HEK293 (cell line): Measurements from ENCODE around the gene TIPRL.
A peak's percentile ranks its signal among the peaks of the same experiment; 100 is the strongest.

Source experiments
- CTCF ChIA-PET: fragments of 350-600 bp; formaldehyde crosslinking; extraction: SDS; loops from one replicate; lab custom pipeline; 2021; ENCODE audit warnings: antibody characterized with exemption; lab: Yijun Ruan, JAX
- POLR2A ChIA-PET: fragments of 300-600 bp; formaldehyde crosslinking; extraction: SDS; loops from one replicate; lab custom pipeline; 2020; ENCODE audit warnings: antibody characterized with exemption, inconsistent platforms; lab: Yijun Ruan, JAX
- H3K27ac ChIP-seq: fragments of 200-500 bp; sonication (Bioruptor generic); 2 replicates; pipeline ENCODE4 v1.5.1; 2014; ENCODE audit warnings: low read depth, low read length, control low read depth, inconsistent platforms; ENCODE audit errors: extremely low read depth
- H3K36me3 ChIP-seq, 2 experiments: fragments of 200-500 bp in 1 of 2; sonication (Bioruptor generic) in 1 of 2; 1 replicate in 1 of 2; 2 replicates in 1 of 2; pipeline ENCODE4 v1.5.1; 2014 to 2017; ENCODE audit warnings: inconsistent platforms in 2 of 2, low read length in 2 of 2; ENCODE audit not compliant: control insufficient read depth in 2 of 2, insufficient read depth in 1 of 2
- H3K4me1 ChIP-seq: fragments of 200-500 bp; sonication (Bioruptor generic); 2 replicates; pipeline ENCODE4 v1.5.1; 2014; ENCODE audit warnings: mild to moderate bottlenecking, low read length, inconsistent platforms; ENCODE audit not compliant: control insufficient read depth, insufficient read depth
- H3K4me3 ChIP-seq: 2 replicates; pipeline ENCODE4 v1.5.1; 2011; ENCODE audit warnings: low read depth, mild to moderate bottlenecking, control low read depth, low read length, moderate library complexity
- H3K9me3 ChIP-seq: fragments of 200-500 bp; sonication (Bioruptor generic); 2 replicates; pipeline ENCODE4 v1.5.1; 2014; ENCODE audit warnings: low read depth, low read length, inconsistent platforms; ENCODE audit not compliant: control insufficient read depth, insufficient read depth
- MZF1 ChIP-seq: fragments of 450-650 bp; formaldehyde crosslinking; IDR thresholded peaks from 2 replicates; pipeline ENCODE4 v1.5.1; 2017; ENCODE audit warnings: missing biosample characterization, missing genetic modification characterization, borderline replicate concordance
- SCRT1 ChIP-seq: fragments of 450-650 bp; formaldehyde crosslinking; IDR thresholded peaks from 2 replicates; pipeline ENCODE4 v1.5.1; 2016; ENCODE audit warnings: missing biosample characterization, missing genetic modification characterization, borderline replicate concordance
- SETDB1 ChIP-seq: IDR thresholded peaks from one replicate; pipeline ENCODE4 v1.6.1; 2017; ENCODE audit warnings: mild to moderate bottlenecking, low read length, moderate library complexity, mixed read lengths; ENCODE audit not compliant: insufficient read length
- ZNF10 ChIP-seq: fragments of 450-650 bp; formaldehyde crosslinking; IDR thresholded peaks from 2 replicates; pipeline ENCODE4 v1.5.1; 2017; ENCODE audit warnings: missing biosample characterization, missing genetic modification characterization
- ZNF133 ChIP-seq: fragments of 450-650 bp; formaldehyde crosslinking; IDR thresholded peaks from 2 replicates; pipeline ENCODE4 v1.5.1; 2016; ENCODE audit warnings: missing biosample characterization, missing genetic modification characterization
- ZNF24 ChIP-seq: fragments of 450-650 bp; formaldehyde crosslinking; IDR thresholded peaks from 2 replicates; pipeline ENCODE4 v1.5.1; 2016; ENCODE audit warnings: missing biosample characterization, missing genetic modification characterization
- ZNF248 ChIP-seq: fragments of 450-650 bp; formaldehyde crosslinking; IDR thresholded peaks from 2 replicates; pipeline ENCODE4 v1.5.1; 2017; ENCODE audit warnings: missing biosample characterization, missing genetic modification characterization
- ZNF311 ChIP-seq: fragments of 450-650 bp; formaldehyde crosslinking; IDR thresholded peaks from 2 replicates; pipeline ENCODE4 v1.5.1; 2017; ENCODE audit warnings: missing biosample characterization, missing genetic modification characterization, borderline replicate concordance
- ZNF324 ChIP-seq: fragments of 450-650 bp; formaldehyde crosslinking; IDR thresholded peaks from 2 replicates; pipeline ENCODE4 v1.5.1; 2016; ENCODE audit warnings: missing biosample characterization, missing genetic modification characterization
- ZNF335 ChIP-seq: fragments of 450-650 bp; formaldehyde crosslinking; conservative IDR thresholded peaks from 2 replicates; pipeline ENCODE4 v1.5.1; 2016; ENCODE audit warnings: missing biosample characterization, missing genetic modification characterization
- ZNF354C ChIP-seq: fragments of 450-650 bp; formaldehyde crosslinking; IDR thresholded peaks from 2 replicates; pipeline ENCODE4 v1.5.1; 2016; ENCODE audit warnings: missing biosample characterization, missing genetic modification characterization, low read depth, borderline replicate concordance
- ZNF426 ChIP-seq: fragments of 450-650 bp; formaldehyde crosslinking; IDR thresholded peaks from 2 replicates; pipeline ENCODE4 v1.5.1; 2017; ENCODE audit warnings: missing biosample characterization, missing genetic modification characterization, mild to moderate bottlenecking, inconsistent platforms, moderate library complexity
- ZNF433 ChIP-seq: fragments of 450-650 bp; formaldehyde crosslinking; IDR thresholded peaks from 2 replicates; pipeline ENCODE4 v1.5.1; 2016; ENCODE audit warnings: missing biosample characterization, missing genetic modification characterization, low read depth
- ZNF501 ChIP-seq: fragments of 450-650 bp; formaldehyde crosslinking; IDR thresholded peaks from 2 replicates; pipeline ENCODE4 v1.5.1; 2016; ENCODE audit warnings: missing biosample characterization, missing genetic modification characterization
- ZNF560 ChIP-seq: fragments of 450-650 bp; formaldehyde crosslinking; IDR thresholded peaks from 2 replicates; pipeline ENCODE4 v1.5.1; 2017; ENCODE audit warnings: missing biosample characterization, missing genetic modification characterization, borderline replicate concordance
- ZNF629 ChIP-seq: fragments of 450-650 bp; formaldehyde crosslinking; IDR thresholded peaks from 2 replicates; pipeline ENCODE4 v1.5.1; 2017; ENCODE audit warnings: missing biosample characterization, missing genetic modification characterization
- ZNF660 ChIP-seq: fragments of 450-650 bp; IDR thresholded peaks from 2 replicates; pipeline ENCODE4 v1.5.1; 2018; ENCODE audit warnings: missing biosample characterization, mild to moderate bottlenecking, missing genetic modification characterization
- TF ChIP-seq, protein P1 (sequence below): fragments of 450-650 bp; formaldehyde crosslinking; IDR thresholded peaks from 2 replicates; pipeline ENCODE4 v1.5.1; 2016; ENCODE audit warnings: missing biosample characterization, missing genetic modification characterization
- TF ChIP-seq, protein P2 (sequence below): fragments of 450-650 bp; formaldehyde crosslinking; IDR thresholded peaks from 2 replicates; pipeline ENCODE4 v1.5.1; 2016; ENCODE audit warnings: missing biosample characterization, missing genetic modification characterization
- TF ChIP-seq, protein P3 (sequence below): fragments of 450-650 bp; formaldehyde crosslinking; IDR thresholded peaks from 2 replicates; pipeline ENCODE4 v1.5.1; 2016; ENCODE audit warnings: missing biosample characterization, missing genetic modification characterization
- TF ChIP-seq, protein P4 (sequence below): fragments of 450-650 bp; formaldehyde crosslinking; IDR thresholded peaks from 2 replicates; pipeline ENCODE4 v1.5.0; 2017; ENCODE audit warnings: missing biosample characterization, missing genetic modification characterization, borderline replicate concordance

Gene TIPRL

DNA sequence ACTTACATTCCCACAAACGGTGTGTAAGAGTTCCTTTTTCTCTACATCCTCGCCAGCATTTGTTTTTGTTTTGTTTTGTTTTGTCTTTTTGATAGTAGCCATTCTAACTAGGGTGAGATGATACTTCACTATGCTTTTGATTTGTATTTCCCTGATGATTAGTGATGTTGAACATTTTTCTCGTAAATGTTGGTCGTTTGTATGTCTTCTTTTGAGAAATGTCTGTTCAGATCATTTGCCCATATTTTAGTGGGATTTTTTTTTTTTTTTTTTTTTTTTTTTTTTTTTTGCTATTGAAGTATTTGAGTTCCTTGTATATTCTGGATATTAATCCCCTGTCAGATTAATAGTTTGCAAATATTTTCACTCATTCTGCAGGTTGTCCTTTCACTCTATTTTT lies 22.9 kb upstream of the TIPRL start (continued):
- TF ChIP-seq, protein P1, sequence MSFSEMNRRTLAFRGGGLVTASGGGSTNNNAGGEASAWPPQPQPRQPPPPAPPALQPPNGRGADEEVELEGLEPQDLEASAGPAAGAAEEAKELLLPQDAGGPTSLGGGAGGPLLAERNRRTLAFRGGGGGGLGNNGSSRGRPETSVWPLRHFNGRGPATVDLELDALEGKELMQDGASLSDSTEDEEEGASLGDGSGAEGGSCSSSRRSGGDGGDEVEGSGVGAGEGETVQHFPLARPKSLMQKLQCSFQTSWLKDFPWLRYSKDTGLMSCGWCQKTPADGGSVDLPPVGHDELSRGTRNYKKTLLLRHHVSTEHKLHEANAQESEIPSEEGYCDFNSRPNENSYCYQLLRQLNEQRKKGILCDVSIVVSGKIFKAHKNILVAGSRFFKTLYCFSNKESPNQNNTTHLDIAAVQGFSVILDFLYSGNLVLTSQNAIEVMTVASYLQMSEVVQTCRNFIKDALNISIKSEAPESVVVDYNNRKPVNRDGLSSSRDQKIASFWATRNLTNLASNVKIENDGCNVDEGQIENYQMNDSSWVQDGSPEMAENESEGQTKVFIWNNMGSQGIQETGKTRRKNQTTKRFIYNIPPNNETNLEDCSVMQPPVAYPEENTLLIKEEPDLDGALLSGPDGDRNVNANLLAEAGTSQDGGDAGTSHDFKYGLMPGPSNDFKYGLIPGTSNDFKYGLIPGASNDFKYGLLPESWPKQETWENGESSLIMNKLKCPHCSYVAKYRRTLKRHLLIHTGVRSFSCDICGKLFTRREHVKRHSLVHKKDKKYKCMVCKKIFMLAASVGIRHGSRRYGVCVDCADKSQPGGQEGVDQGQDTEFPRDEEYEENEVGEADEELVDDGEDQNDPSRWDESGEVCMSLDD = no peak
- TF ChIP-seq, protein P2, sequence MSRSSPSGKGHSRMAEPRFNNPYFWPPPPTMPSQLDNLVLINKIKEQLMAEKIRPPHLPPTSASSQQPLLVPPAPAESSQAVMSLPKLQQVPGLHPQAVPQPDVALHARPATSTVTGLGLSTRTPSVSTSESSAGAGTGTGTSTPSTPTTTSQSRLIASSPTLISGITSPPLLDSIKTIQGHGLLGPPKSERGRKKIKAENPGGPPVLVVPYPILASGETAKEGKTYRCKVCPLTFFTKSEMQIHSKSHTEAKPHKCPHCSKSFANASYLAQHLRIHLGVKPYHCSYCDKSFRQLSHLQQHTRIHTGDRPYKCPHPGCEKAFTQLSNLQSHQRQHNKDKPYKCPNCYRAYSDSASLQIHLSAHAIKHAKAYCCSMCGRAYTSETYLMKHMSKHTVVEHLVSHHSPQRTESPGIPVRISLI (tag by site-specific recombination) = peak; percentile 69; the same call in 1 of the 2 replicates
- TF ChIP-seq ZNF324 = no peak

DNA sequence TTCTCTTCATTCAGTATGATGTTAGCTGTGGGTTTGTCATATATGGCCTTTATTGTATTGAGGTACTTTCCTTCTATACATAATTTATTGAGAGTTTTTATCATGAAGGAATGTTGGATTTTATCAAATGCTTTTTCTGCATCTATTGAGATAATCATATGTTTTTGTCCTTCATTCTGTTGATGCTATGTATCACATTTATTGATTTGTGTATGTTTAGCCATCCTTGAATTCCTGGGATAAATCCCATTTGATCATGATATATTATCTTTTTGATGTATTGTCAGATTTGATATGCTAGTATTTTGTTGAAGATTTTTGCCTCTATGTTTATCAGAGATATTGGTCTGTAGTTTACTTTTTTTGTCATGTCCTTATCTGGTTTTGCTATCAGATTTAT lies 21.1 kb upstream of the TIPRL start:
- TF ChIP-seq ZNF560 (tag by site-specific recombination) (no peak), SETDB1 (peak; percentile 54), ZNF10 (tag by site-specific recombination) (no peak), ZNF501 (tag by site-specific recombination) (no peak), ZNF311 (tag by site-specific recombination) (no peak), ZNF629 (tag by site-specific recombination) (no peak), SCRT1 (tag by site-specific recombination) (no peak)
- TF ChIP-seq, protein P2 (tag by site-specific recombination) = no peak
- CTCF ChIA-PET = no interaction called here

DNA sequence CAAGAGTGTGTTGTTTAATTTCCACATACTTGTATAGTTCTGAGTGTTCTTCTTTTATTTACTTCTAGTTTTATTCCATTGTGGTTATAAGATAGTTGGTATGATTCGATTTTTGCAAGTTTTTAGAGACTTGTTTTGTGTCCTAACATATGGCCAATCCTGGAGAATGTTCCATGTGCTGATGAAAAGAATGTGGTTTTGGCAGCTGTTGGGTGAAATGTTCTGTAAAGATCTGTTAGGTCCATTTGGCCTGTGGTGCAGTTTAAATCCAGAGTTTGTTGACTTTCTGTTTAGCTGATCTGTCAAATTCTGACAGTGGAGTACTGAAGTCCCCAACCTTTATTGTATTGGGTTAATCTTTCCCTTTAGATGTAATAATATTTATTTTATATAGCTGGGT lies 19.5 kb upstream of the TIPRL start:
- ChIA-PET POLR2A (no interaction called here), CTCF (interaction anchor here (0.9 kb wide), 1 partner anchor 14 kb away, joined by 5 read pairs; no protein-coding TSS in a partner anchor)
- no peak overlapping the region for H3K4me3 ChIP-seq
- H3K9me3 ChIP-seq = no peaks in the 10 kb centered on the region
- H3K36me3 ChIP-seq = no peaks in the 10 kb centered on the region
- H3K27ac ChIP-seq = no peak overlapping the region
- H3K4me1 ChIP-seq = no peaks in the 10 kb centered on the region
- TF ChIP-seq ZNF335 (tag by site-specific recombination) (no peak), ZNF354C (tag by site-specific recombination) (no peak), ZNF324 (no peak), MZF1 (tag by site-specific recombination) (no peak), ZNF133 (tag by site-specific recombination) (no peak), ZNF24 (tag by site-specific recombination) (no peak), ZNF433 (tag by site-specific recombination) (no peak), ZNF660 (tag by site-specific recombination) (no peak), ZNF501 (tag by site-specific recombination) (no peak), ZNF248 (tag by site-specific recombination) (no peak), ZNF426 (tag by site-specific recombination) (no peak)
- TF ChIP-seq, protein P3, sequence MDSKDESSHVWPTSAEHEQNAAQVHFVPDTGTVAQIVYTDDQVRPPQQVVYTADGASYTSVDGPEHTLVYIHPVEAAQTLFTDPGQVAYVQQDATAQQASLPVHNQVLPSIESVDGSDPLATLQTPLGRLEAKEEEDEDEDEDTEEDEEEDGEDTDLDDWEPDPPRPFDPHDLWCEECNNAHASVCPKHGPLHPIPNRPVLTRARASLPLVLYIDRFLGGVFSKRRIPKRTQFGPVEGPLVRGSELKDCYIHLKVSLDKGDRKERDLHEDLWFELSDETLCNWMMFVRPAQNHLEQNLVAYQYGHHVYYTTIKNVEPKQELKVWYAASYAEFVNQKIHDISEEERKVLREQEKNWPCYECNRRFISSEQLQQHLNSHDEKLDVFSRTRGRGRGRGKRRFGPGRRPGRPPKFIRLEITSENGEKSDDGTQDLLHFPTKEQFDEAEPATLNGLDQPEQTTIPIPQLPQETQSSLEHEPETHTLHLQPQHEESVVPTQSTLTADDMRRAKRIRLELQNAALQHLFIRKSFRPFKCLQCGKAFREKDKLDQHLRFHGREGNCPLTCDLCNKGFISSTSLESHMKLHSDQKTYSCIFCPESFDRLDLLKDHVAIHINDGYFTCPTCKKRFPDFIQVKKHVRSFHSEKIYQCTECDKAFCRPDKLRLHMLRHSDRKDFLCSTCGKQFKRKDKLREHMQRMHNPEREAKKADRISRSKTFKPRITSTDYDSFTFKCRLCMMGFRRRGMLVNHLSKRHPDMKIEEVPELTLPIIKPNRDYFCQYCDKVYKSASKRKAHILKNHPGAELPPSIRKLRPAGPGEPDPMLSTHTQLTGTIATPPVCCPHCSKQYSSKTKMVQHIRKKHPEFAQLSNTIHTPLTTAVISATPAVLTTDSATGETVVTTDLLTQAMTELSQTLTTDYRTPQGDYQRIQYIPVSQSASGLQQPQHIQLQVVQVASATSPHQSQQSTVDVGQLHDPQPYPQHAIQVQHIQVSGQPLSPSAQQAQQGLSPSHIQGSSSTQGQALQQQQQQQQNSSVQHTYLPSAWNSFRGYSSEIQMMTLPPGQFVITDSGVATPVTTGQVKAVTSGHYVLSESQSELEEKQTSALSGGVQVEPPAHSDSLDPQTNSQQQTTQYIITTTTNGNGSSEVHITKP (tag by site-specific recombination) = no peak
- TF ChIP-seq, protein P4, sequence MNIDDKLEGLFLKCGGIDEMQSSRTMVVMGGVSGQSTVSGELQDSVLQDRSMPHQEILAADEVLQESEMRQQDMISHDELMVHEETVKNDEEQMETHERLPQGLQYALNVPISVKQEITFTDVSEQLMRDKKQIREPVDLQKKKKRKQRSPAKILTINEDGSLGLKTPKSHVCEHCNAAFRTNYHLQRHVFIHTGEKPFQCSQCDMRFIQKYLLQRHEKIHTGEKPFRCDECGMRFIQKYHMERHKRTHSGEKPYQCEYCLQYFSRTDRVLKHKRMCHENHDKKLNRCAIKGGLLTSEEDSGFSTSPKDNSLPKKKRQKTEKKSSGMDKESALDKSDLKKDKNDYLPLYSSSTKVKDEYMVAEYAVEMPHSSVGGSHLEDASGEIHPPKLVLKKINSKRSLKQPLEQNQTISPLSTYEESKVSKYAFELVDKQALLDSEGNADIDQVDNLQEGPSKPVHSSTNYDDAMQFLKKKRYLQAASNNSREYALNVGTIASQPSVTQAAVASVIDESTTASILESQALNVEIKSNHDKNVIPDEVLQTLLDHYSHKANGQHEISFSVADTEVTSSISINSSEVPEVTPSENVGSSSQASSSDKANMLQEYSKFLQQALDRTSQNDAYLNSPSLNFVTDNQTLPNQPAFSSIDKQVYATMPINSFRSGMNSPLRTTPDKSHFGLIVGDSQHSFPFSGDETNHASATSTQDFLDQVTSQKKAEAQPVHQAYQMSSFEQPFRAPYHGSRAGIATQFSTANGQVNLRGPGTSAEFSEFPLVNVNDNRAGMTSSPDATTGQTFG (tag by site-specific recombination) = no peak

More for the DNA sequence above, 21.1 kb upstream of the TIPRL start:
- no peaks in the 10 kb centered on the region for H3K9me3 ChIP-seq
- no peak overlapping the region for H3K27ac ChIP-seq
- H3K4me3 ChIP-seq = no peak overlapping the region
- POLR2A ChIA-PET = interaction anchor here (0.7 kb wide), 1 partner anchor 10 kb away, joined by 5 read pairs; no protein-coding TSS in a partner anchor
- no peaks in the 10 kb centered on the region for H3K36me3 ChIP-seq
- H3K4me1 ChIP-seq = no peaks in the 10 kb centered on the region
